HG03045 (cell line): ENCODE results near the gene TST.

Experiments used
- ATAC-seq: cut with Tn5 transposase; IDR thresholded peaks from one replicate; pipeline ENCODE4 v1.9.1; 2021; ENCODE audit warnings: mild to moderate bottlenecking, moderate library complexity; ENCODE audit not compliant: unreplicated experiment

Gene TST

GRCh38 chr22:37016134-37016910 is 2.9 kb downstream of the TST start:
- ATAC-seq, result no peak

- ATAC-seq, result no peak
Measured at GRCh38 chr22:37015587-37015878, 3.7 kb downstream of the TST start.

GRCh38 chr22:37014835-37015586 is 4.2 kb downstream of the TST start:
- no peak for ATAC-seq

- no peak for ATAC-seq
Measured at GRCh38 chr22:37014415-37014806, 4.8 kb downstream of the TST start.

- no peak for ATAC-seq
Measured at GRCh38 chr22:37012956-37013355, 6.3 kb downstream of the TST start.

- no peak for ATAC-seq
Measured at GRCh38 chr22:37012262-37012904, 6.9 kb downstream of the TST start.

GRCh38 chr22:37011472-37011871 is 7.8 kb downstream of the TST start:
- no peak for ATAC-seq

- ATAC-seq, result no peak
Measured at GRCh38 chr22:37010976-37011375, 8.3 kb downstream of the TST start.

GRCh38 chr22:37010174-37010573 is 9.1 kb downstream of the TST start:
- no peak for ATAC-seq

- ATAC-seq, result no peak
Measured at GRCh38 chr22:37009490-37009889, 9.8 kb downstream of the TST start.

- ATAC-seq, result no peak
Measured at GRCh38 chr22:37008365-37008764, 10.9 kb downstream of the TST start.

GRCh38 chr22:37007651-37008050 is 11.6 kb downstream of the TST start:
- no peak for ATAC-seq

GRCh38 chr22:37002633-37003032 is 16.6 kb downstream of the TST start:
- ATAC-seq, result no peak

GRCh38 chr22:37001826-37002225 is 17.4 kb downstream of the TST start:
- ATAC-seq, result no peak

- ATAC-seq, result no peak
Measured at GRCh38 chr22:37000676-37001534, 18.3 kb downstream of the TST start.

- no peak for ATAC-seq
Measured at GRCh38 chr22:36999463-36999862, 19.8 kb downstream of the TST start.

- no peak for ATAC-seq
Measured at GRCh38 chr22:36998620-36999351, 20.5 kb downstream of the TST start.

- no peak for ATAC-seq
Measured at GRCh38 chr22:36997746-36998145, 21.5 kb downstream of the TST start.

- ATAC-seq, result no peak
Measured at GRCh38 chr22:36991206-36991605, 28.0 kb downstream of the TST start.

GRCh38 chr22:36990457-36990856 is 28.8 kb downstream of the TST start:
- ATAC-seq, result no peak
